MCF 10A (cell line): ENCODE data around the gene SRPK3. TPM values are rescaled to one million over a fixed set of nuclear protein-coding genes. Genes with fewer than 3 reads are reported as not detected.

Source experiments
- BruUV-seq: library from RNA; stranded (reverse); fragments of 400-500 nt; replicated peaks from 2 replicates; lab custom pipeline; 2021; lab: Mats Ljungman, UMichigan
- CTCF ChIA-PET: fragments of 300-600 bp; sonication (Branson Sonifier 250); formaldehyde crosslinking; extraction: SDS; loops from one replicate; lab custom pipeline; 2021; ENCODE audit warnings: antibody characterized with exemption, inconsistent platforms; lab: Yijun Ruan, JAX
- POLR2A ChIA-PET: fragments of 300-600, 350-650 bp; sonication (Branson Sonifier 250); formaldehyde crosslinking; extraction: SDS; loops from one replicate; lab custom pipeline; 2020; ENCODE audit warnings: antibody characterized with exemption, inconsistent platforms; lab: Yijun Ruan, JAX
- DNase-seq: peaks from one replicate; pipeline ENCODE4 v3.0.0-alpha.2; 2018; ENCODE audit not compliant: unreplicated experiment
- H3K27ac Mint-ChIP-seq: one replicate; pipeline ENCODE4 v1.8.0; 2022; ENCODE audit warnings: mild to moderate bottlenecking, low read depth, mixed read lengths; ENCODE audit not compliant: unreplicated experiment
- H3K27me3 Mint-ChIP-seq: one replicate; pipeline ENCODE4 v1.8.0; 2022; ENCODE audit warnings: mixed read lengths; ENCODE audit not compliant: insufficient read depth, unreplicated experiment
- H3K36me3 Mint-ChIP-seq: one replicate; pipeline ENCODE4 v1.8.0; 2022; ENCODE audit warnings: mild to moderate bottlenecking, moderate library complexity, mixed read lengths; ENCODE audit not compliant: insufficient read depth, unreplicated experiment
- H3K4me1 Mint-ChIP-seq: one replicate; pipeline ENCODE4 v1.8.0; 2022; ENCODE audit warnings: mixed read lengths; ENCODE audit not compliant: insufficient read depth, unreplicated experiment
- H3K4me3 Mint-ChIP-seq: one replicate; pipeline ENCODE4 v1.8.0; 2022; ENCODE audit warnings: mild to moderate bottlenecking, moderate library complexity, mixed read lengths; ENCODE audit not compliant: unreplicated experiment
- H3K9me3 Mint-ChIP-seq: one replicate; pipeline ENCODE4 v1.8.0; 2022; ENCODE audit warnings: mixed read lengths; ENCODE audit not compliant: unreplicated experiment
- intact Hi-C: fragments of 100-400 bp; cut with micrococcal nuclease; formaldehyde crosslinking; loops from 2 replicates; pipeline ENCODE4 v1.14.1; 2022
- total RNA-seq: library from RNA; stranded (reverse); gene quantifications from 2 replicates; pipeline ENCODE4 v1.2.3, GENCODE V29; 2022
- TF ChIP-seq, protein P1 (sequence below): fragments of 200-600 bp; IDR thresholded peaks from one replicate; pipeline ENCODE4 v1.8.0; 2022; ENCODE audit warnings: antibody characterized with exemption, mild to moderate bottlenecking; ENCODE audit not compliant: unreplicated experiment

Gene SRPK3
- total RNA-seq, 1 experiment from 2014 or later, result not detected

DNA sequence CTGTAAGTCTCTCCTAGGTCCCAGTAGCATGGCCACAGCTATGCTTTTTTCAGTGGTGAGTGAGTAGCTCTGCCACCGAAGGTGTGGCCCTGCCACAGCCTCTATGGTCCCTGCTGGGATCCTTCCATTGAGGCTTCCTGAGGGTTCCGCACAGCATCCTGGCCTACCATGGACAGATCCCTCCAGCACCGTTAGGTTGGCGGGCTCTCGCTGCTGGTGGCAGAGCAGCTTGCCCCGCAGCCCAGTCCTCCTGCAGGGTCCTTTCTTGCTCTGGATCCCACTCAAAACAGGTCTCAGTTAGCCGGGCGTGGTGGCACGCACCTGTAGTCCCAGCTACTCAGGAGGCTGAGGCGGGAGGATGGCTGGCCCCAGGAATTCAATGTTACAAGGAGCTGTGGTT lies 51.9 kb downstream of the SRPK3 start:
- Mint-ChIP-seq H3K4me1 (no peaks in the 10 kb centered on the region), H3K36me3 (no peaks in the 10 kb centered on the region), H3K4me3 (no peak overlapping the region), H3K9me3 (no peaks in the 10 kb centered on the region), H3K27me3 (peaks cover 61% of the 10 kb centered on the region), H3K27ac (no peak overlapping the region)
- CTCF ChIA-PET, result no interaction called here
- intact Hi-C loops, result no loop called here
- DNase-seq, result no peak
- no TSS peak for BruUV-seq
- POLR2A ChIA-PET, result no interaction called here
- TF ChIP-seq, protein P1, sequence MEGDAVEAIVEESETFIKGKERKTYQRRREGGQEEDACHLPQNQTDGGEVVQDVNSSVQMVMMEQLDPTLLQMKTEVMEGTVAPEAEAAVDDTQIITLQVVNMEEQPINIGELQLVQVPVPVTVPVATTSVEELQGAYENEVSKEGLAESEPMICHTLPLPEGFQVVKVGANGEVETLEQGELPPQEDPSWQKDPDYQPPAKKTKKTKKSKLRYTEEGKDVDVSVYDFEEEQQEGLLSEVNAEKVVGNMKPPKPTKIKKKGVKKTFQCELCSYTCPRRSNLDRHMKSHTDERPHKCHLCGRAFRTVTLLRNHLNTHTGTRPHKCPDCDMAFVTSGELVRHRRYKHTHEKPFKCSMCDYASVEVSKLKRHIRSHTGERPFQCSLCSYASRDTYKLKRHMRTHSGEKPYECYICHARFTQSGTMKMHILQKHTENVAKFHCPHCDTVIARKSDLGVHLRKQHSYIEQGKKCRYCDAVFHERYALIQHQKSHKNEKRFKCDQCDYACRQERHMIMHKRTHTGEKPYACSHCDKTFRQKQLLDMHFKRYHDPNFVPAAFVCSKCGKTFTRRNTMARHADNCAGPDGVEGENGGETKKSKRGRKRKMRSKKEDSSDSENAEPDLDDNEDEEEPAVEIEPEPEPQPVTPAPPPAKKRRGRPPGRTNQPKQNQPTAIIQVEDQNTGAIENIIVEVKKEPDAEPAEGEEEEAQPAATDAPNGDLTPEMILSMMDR, result no peak

Other genes starting within 250 kb of the SRPK3 start
- 20.9 and 21.7 TPM in 2 replicates for gene CCNQ, start 181.9 kb upstream of the SRPK3 start, total RNA-seq
- gene DUSP9, start 133.8 kb upstream of the SRPK3 start, total RNA-seq, result not detected in 2 replicates
- gene PNCK, start 107.2 kb upstream of the SRPK3 start, total RNA-seq, result not detected in 2 replicates
- gene SLC6A8, start 93.1 kb upstream of the SRPK3 start, total RNA-seq, result 59.9 and 66.6 TPM in 2 replicates
- gene BCAP31, start 56.7 kb upstream of the SRPK3 start, total RNA-seq, result 197 and 203 TPM in 2 replicates
- 3.5 and 4.1 TPM in 2 replicates for gene ABCD1, start 56.2 kb upstream of the SRPK3 start, total RNA-seq
- 7.2 and 13.5 TPM in 2 replicates for gene PLXNB3, start 16.8 kb upstream of the SRPK3 start, total RNA-seq
- gene IDH3G, start 13.3 kb downstream of the SRPK3 start, total RNA-seq, result 56.5 and 65.4 TPM in 2 replicates
- 328 and 371 TPM in 2 replicates for gene SSR4, start 13.6 kb downstream of the SRPK3 start, total RNA-seq
- 0.29 TPM in 1 of 2 replicates, not detected in the other for gene PDZD4, start 49.5 kb downstream of the SRPK3 start, total RNA-seq
- gene L1CAM, start 105.1 kb downstream of the SRPK3 start, total RNA-seq, result 20.7 and 41.0 TPM in 2 replicates
- not detected in 2 replicates for gene AVPR2, start 123.6 kb downstream of the SRPK3 start, total RNA-seq
- 2.3 and 2.6 TPM in 2 replicates for gene ARHGAP4, start 145.2 kb downstream of the SRPK3 start, total RNA-seq
- 166 and 196 TPM in 2 replicates for gene NAA10, start 154.0 kb downstream of the SRPK3 start, total RNA-seq
- gene RENBP, start 163.6 kb downstream of the SRPK3 start, total RNA-seq, result 0.23 TPM in 1 of 2 replicates, not detected in the other
- gene HCFC1, start 190.8 kb downstream of the SRPK3 start, total RNA-seq, result 40.3 and 44.5 TPM in 2 replicates
- 9.3 and 10.9 TPM in 2 replicates for gene TMEM187, start 191.7 kb downstream of the SRPK3 start, total RNA-seq
- 201 and 237 TPM in 2 replicates for gene IRAK1, start 238.9 kb downstream of the SRPK3 start, total RNA-seq